ENCODE measurements around the gene ME3. TPM values are rescaled to one million over a fixed set of nuclear protein-coding genes. Genes with fewer than 3 reads are reported as not detected.

ME3 gene
- 6.5 and 8.9 TPM in 2 replicates for total RNA-seq (2014; rRNA removed; shearing (Covaris generic); ENCODE audit: low replicate concordance)

- DNase-seq (ENCODE audit: low read depth): peak; percentile 61
- in situ Hi-C loops (cut with HindIII; ENCODE audit: low pct_unique_long_range_greater_than_20kb, low sequenced_read_pairs): no loop called here
Observed at GRCh38 chr11:86672007-86672621, at the start of gene ME3. Gene ME3 (minus strand): TSS chr11:86672616.

- in situ Hi-C loops (cut with HindIII; ENCODE audit: low pct_unique_long_range_greater_than_20kb, low sequenced_read_pairs): no loop called here
- no peak for DNase-seq (ENCODE audit: low read depth)
Observed at GRCh38 chr11:86722006-86722405, 49.6 kb upstream of the ME3 start.

- in situ Hi-C loops (cut with HindIII; ENCODE audit: low pct_unique_long_range_greater_than_20kb, low sequenced_read_pairs): no loop called here
- DNase-seq (ENCODE audit: low read depth): no peak
Observed at GRCh38 chr11:86720546-86720945, 48.1 kb upstream of the ME3 start.

- DNase-seq (ENCODE audit: low read depth): peak; percentile 71
- in situ Hi-C loops (cut with HindIII; ENCODE audit: low pct_unique_long_range_greater_than_20kb, low sequenced_read_pairs): no loop called here
Observed at GRCh38 chr11:86719781-86720463, 47.5 kb upstream of the ME3 start.

- in situ Hi-C loops (cut with HindIII; ENCODE audit: low pct_unique_long_range_greater_than_20kb, low sequenced_read_pairs): no loop called here
- DNase-seq (ENCODE audit: low read depth): no peak
Observed at GRCh38 chr11:86718999-86719398, 46.6 kb upstream of the ME3 start.

GRCh38 chr11:86718521-86718920, 46.1 kb upstream of the ME3 start:
- DNase-seq (ENCODE audit: low read depth): no peak
- in situ Hi-C loops (cut with HindIII; ENCODE audit: low pct_unique_long_range_greater_than_20kb, low sequenced_read_pairs): no loop called here

GRCh38 chr11:86717817-86718501, 45.5 kb upstream of the ME3 start:
- DNase-seq (ENCODE audit: low read depth): no peak
- in situ Hi-C loops (cut with HindIII; ENCODE audit: low pct_unique_long_range_greater_than_20kb, low sequenced_read_pairs): no loop called here

- no peak for DNase-seq (ENCODE audit: low read depth)
Observed at GRCh38 chr11:86715611-86716010, 43.2 kb upstream of the ME3 start.

GRCh38 chr11:86713552-86713951, 41.1 kb upstream of the ME3 start:
- in situ Hi-C loops (cut with HindIII; ENCODE audit: low pct_unique_long_range_greater_than_20kb, low sequenced_read_pairs): no loop called here
- no peak for DNase-seq (ENCODE audit: low read depth)

More at GRCh38 chr11:86715611-86716010, 43.2 kb upstream of the ME3 start:
- in situ Hi-C loops (cut with HindIII; ENCODE audit: low pct_unique_long_range_greater_than_20kb, low sequenced_read_pairs): no loop called here

GRCh38 chr11:86710936-86711335, 38.5 kb upstream of the ME3 start:
- no peak for DNase-seq (ENCODE audit: low read depth)
- in situ Hi-C loops (cut with HindIII; ENCODE audit: low pct_unique_long_range_greater_than_20kb, low sequenced_read_pairs): no loop called here

- DNase-seq (ENCODE audit: low read depth): no peak
Observed at GRCh38 chr11:86708669-86709068, 36.3 kb upstream of the ME3 start.

GRCh38 chr11:86706338-86707131, 34.1 kb upstream of the ME3 start:
- in situ Hi-C loops (cut with HindIII; ENCODE audit: low pct_unique_long_range_greater_than_20kb, low sequenced_read_pairs): no loop called here
- no peak for DNase-seq (ENCODE audit: low read depth)

More at GRCh38 chr11:86708669-86709068, 36.3 kb upstream of the ME3 start:
- in situ Hi-C loops (cut with HindIII; ENCODE audit: low pct_unique_long_range_greater_than_20kb, low sequenced_read_pairs): no loop called here

- DNase-seq (ENCODE audit: low read depth): no peak
- in situ Hi-C loops (cut with HindIII; ENCODE audit: low pct_unique_long_range_greater_than_20kb, low sequenced_read_pairs): no loop called here
Observed at GRCh38 chr11:86704710-86705109, 32.3 kb upstream of the ME3 start.

- no peak for DNase-seq (ENCODE audit: low read depth)
- in situ Hi-C loops (cut with HindIII; ENCODE audit: low pct_unique_long_range_greater_than_20kb, low sequenced_read_pairs): no loop called here
Observed at GRCh38 chr11:86703987-86704386, 31.6 kb upstream of the ME3 start.

- in situ Hi-C loops (cut with HindIII; ENCODE audit: low pct_unique_long_range_greater_than_20kb, low sequenced_read_pairs): no loop called here
- DNase-seq (ENCODE audit: low read depth): no peak
Observed at GRCh38 chr11:86702220-86702983, 30.0 kb upstream of the ME3 start.

GRCh38 chr11:86699040-86699791, 26.8 kb upstream of the ME3 start:
- in situ Hi-C loops (cut with HindIII; ENCODE audit: low pct_unique_long_range_greater_than_20kb, low sequenced_read_pairs): no loop called here
- no peak for DNase-seq (ENCODE audit: low read depth)

GRCh38 chr11:86698639-86699038, 26.2 kb upstream of the ME3 start:
- DNase-seq (ENCODE audit: low read depth): no peak

More at GRCh38 chr11:86698639-86699038, 26.2 kb upstream of the ME3 start:
- in situ Hi-C loops (cut with HindIII; ENCODE audit: low pct_unique_long_range_greater_than_20kb, low sequenced_read_pairs): no loop called here

All from Caki2 (cell line).